Measurements from ENCODE around the gene CALML6. TPM values are rescaled to one million over a fixed set of nuclear protein-coding genes. Genes with fewer than 3 reads are reported as not detected.

Gene CALML6
- total RNA-seq, 1 donor from 2014 or later: 2.3 TPM

GRCh38 chr1:1917995-1918900 lies 3.2 kb downstream of the CALML6 start:
- H3K4me3 Mint-ChIP-seq (ENCODE audit: unreplicated experiment): peak overlapping the region; percentile 33
- H3K27ac Mint-ChIP-seq (ENCODE audit: unreplicated experiment): no peak overlapping the region
- H3K4me1 Mint-ChIP-seq (ENCODE audit: low read depth): peaks cover 3% of the 10 kb centered on the region
- H3K9me3 Mint-ChIP-seq (ENCODE audit: low read depth): no peaks in the 10 kb centered on the region
- TF ChIP-seq, protein P1, sequence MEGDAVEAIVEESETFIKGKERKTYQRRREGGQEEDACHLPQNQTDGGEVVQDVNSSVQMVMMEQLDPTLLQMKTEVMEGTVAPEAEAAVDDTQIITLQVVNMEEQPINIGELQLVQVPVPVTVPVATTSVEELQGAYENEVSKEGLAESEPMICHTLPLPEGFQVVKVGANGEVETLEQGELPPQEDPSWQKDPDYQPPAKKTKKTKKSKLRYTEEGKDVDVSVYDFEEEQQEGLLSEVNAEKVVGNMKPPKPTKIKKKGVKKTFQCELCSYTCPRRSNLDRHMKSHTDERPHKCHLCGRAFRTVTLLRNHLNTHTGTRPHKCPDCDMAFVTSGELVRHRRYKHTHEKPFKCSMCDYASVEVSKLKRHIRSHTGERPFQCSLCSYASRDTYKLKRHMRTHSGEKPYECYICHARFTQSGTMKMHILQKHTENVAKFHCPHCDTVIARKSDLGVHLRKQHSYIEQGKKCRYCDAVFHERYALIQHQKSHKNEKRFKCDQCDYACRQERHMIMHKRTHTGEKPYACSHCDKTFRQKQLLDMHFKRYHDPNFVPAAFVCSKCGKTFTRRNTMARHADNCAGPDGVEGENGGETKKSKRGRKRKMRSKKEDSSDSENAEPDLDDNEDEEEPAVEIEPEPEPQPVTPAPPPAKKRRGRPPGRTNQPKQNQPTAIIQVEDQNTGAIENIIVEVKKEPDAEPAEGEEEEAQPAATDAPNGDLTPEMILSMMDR (IDR thresholded peaks at IDR 0.05): no peak
- peak; percentile 88 for DNase-seq (ENCODE audit: low spot score)
- no peaks in the 10 kb centered on the region for H3K27me3 Mint-ChIP-seq (ENCODE audit: low read depth)
- no peaks in the 10 kb centered on the region for H3K36me3 Mint-ChIP-seq (ENCODE audit: low read depth)

DNA sequence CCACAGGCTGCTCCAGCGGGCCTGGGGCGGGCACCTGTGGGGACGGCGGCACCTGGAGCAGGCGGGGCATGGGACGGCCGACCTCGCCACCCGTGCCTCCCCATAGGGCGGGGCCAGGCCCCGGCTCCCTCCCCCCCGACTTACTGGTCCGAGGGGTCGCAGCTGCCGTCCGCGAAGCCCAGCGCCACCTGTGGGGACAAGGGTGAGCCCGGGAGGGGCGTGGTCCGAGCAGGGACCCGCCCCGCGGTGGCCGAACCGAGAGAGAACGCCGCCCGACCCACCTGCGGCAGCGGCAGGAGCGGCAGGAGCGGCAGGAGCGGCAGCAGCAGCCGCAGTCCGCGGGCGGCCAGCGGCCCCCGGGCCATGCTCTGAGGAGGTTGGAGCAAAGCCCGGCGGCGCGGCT lies 3.8 kb downstream of the CALML6 start, which contains the start of gene TMEM52:
TMEM52 (minus strand) TSS at position 379 of the 403 bp plus-strand sequence; CDS start at position 365, 14 bp downstream.
- TF ChIP-seq, protein P1 (IDR thresholded peaks at IDR 0.05): peak; percentile 11
- Mint-ChIP-seq H3K27ac (ENCODE audit: unreplicated experiment) (no peak within 1 kb of the TSS), H3K4me1 (ENCODE audit: low read depth) (peaks cover 3% of the 10 kb centered on the region), H3K4me3 (ENCODE audit: unreplicated experiment) (peak within 1 kb of the TSS; percentile 49), H3K36me3 (ENCODE audit: low read depth) (no peaks in the 10 kb centered on the region), H3K27me3 (ENCODE audit: low read depth) (no peaks in the 10 kb centered on the region), H3K9me3 (ENCODE audit: low read depth) (no peaks in the 10 kb centered on the region)
- peak; percentile 82 for DNase-seq (ENCODE audit: low spot score)

DNA sequence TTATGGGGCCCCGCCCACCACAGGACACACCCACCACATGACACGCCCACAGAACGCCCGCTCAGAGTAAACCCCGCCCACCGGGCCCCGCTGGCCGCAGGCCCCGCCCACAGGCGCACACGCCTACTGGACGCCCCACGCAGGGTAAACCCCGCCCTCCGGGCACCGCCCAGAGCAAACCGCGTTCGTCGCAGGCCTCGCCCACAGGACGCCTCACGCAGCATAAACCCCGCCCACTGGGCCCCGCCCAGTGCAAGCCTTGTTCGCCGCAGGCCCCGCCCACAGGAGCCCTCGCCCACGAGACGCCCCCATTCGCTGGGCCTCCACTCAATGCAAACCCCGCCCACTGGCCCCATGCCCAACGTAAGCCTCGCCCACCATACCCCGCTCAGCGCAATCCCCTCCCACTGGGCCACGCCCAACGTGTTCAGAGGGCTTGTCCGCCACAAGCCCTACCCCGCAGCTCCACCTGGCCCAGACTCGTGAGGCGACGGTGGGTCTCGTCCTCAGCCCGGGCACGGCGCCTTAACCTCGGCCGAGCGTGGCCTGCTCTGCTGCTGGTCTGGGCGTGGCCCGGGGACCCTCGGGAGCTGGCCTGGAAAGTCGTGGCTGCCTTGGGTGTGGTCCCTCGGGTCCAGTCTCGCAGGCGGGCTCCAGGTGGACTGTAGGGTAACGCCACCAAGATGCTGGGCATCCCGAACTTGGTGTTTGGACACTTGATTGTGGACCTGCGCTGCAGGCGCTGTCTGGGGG lies 4.4 kb downstream of the CALML6 start:
- no peaks in the 10 kb centered on the region for H3K36me3 Mint-ChIP-seq (ENCODE audit: low read depth)

GRCh38 chr1:1920057-1920607 lies 5.1 kb downstream of the CALML6 start:
- Mint-ChIP-seq H3K27me3 (ENCODE audit: low read depth) (no peaks in the 10 kb centered on the region), H3K36me3 (ENCODE audit: low read depth) (no peaks in the 10 kb centered on the region), H3K4me1 (ENCODE audit: low read depth) (peaks cover 3% of the 10 kb centered on the region), H3K27ac (ENCODE audit: unreplicated experiment) (no peak overlapping the region), H3K9me3 (ENCODE audit: low read depth) (no peaks in the 10 kb centered on the region), H3K4me3 (ENCODE audit: unreplicated experiment) (no peak overlapping the region)
- TF ChIP-seq, protein P1 (IDR thresholded peaks at IDR 0.05): no peak
- DNase-seq (ENCODE audit: low spot score): peak; percentile 81

More for the DNA sequence above, 4.4 kb downstream of the CALML6 start:
- H3K27me3 Mint-ChIP-seq (ENCODE audit: low read depth): no peaks in the 10 kb centered on the region
- peak overlapping the region; percentile 49 for H3K4me3 Mint-ChIP-seq (ENCODE audit: unreplicated experiment)
- H3K9me3 Mint-ChIP-seq (ENCODE audit: low read depth): no peaks in the 10 kb centered on the region
- TF ChIP-seq, protein P1 (IDR thresholded peaks at IDR 0.05): no peak
- peaks cover 3% of the 10 kb centered on the region for H3K4me1 Mint-ChIP-seq (ENCODE audit: low read depth)
- H3K27ac Mint-ChIP-seq (ENCODE audit: unreplicated experiment): no peak overlapping the region
- DNase-seq (ENCODE audit: low spot score): peak; percentile 99

Data from chondrocyte (in vitro differentiated cells).